GM12892 (cell line): Measurements from ENCODE around the gene PCDH8.

ENCODE experiments used
- POLR2A ChIP-seq: IDR thresholded peaks from 2 replicates; pipeline ENCODE4 v1.6.1; 2011; ENCODE audit warnings: low read depth, low read length, control low read depth
- POLR2AphosphoS5 ChIP-seq: IDR thresholded peaks from 2 replicates; pipeline ENCODE4 v1.6.1; 2011; ENCODE audit warnings: low read depth, low read length, control low read depth
- TAF1 ChIP-seq: IDR thresholded peaks from 2 replicates; pipeline ENCODE4 v1.6.1; 2011; ENCODE audit warnings: low read depth, mild to moderate bottlenecking, control low read depth, low read length, borderline replicate concordance

DNA sequence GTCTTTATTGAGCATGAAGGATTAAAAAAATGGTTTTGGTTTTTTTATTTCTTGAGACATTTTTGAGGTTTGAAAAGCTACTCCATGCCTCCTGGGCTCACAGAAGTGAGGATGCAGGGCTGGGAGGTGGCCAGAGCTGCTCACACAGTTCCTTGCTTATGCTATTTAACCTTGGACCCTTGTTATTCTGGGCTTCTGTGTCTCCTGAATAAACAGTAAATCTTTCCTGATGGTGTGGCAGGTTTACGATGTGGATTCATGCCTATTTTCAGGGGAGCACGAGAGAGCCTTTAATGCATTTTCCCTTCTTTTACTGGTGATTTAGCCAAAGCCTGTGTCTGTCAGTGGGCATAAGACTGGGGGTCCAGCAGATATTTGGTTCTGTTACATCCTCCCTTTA is 34.3 kb upstream of the PCDH8 start:
- TF ChIP-seq POLR2A, result no peak
- no peak for TF ChIP-seq POLR2AphosphoS5
- TF ChIP-seq TAF1, result no peak
